ENCODE data around the gene CHAF1A.

The CHAF1A gene

DNA sequence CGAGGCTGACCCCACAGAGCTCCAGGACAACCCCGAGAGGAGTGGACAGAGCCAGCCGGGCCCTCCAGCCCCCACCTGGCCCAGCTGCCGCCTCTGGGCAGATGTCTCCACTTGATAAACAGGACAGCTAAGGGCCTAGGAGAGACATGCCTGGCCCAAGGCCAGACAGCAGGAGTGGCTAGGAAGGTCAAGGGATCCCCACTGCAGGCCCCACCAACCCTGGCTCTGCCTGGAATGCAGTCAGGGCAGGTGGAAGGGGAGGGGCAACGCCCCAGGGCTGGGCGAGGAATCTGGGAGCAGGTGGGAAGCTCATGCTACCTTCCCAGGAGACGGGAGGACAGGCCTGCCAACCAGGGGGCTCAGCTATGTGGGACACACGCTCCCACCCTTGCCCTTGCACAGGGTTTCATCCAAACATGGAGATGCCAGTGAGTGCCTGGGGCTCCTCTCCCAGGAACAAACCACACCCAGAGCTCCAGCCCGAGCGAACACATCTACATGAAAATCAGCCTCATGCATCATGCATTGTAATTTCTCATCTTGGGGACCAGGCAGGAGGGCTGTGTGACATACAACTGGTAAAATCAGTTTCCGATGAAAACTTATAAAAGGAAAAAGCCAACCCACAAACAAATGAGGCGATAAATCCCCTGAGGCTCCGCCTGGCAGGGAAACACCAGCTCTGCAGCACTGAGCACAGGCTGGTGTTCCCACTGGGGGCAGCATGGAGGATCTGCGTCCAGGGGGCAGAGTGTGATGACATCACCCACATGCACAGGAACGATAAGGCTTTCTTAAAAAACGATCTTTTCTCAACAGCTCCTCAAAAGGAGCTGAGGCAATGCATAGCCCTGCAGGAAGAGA lies 27.0 kb upstream of the CHAF1A start:
- POLR2A ChIA-PET: interaction anchor here (0.6 to 3.8 kb wide), 8 partner anchors 11 to 40 kb away, joined by 3 to 19 read pairs (median 9); partner anchors contain the start of genes CHAF1A, MPND and SH3GL1
- H3K4me3 ChIP-seq (ENCODE audit: low read depth, low read length): no peak overlapping the region
- TF ChIP-seq REPIN1 (tag by site-specific recombination; IDR thresholded peaks at IDR 0.05; ENCODE audit: low read depth) (no peak), ZNF169 (tag by site-specific recombination; IDR thresholded peaks at IDR 0.05) (no peak), BCL11A (tag by site-specific recombination; IDR thresholded peaks at IDR 0.05; ENCODE audit: low read depth) (no peak), OSR2 (tag by site-specific recombination; IDR thresholded peaks at IDR 0.05) (no peak), HOXD13 (CRISPR knock-in tag; IDR thresholded peaks at IDR 0.05; ENCODE audit: borderline replicate concordance) (no peak), ZNF423 (tag by site-specific recombination; IDR thresholded peaks at IDR 0.05) (no peak), ZBTB1 (tag by site-specific recombination; IDR thresholded peaks at IDR 0.05) (no peak), ZNF664 (tag by site-specific recombination; IDR thresholded peaks at IDR 0.05) (no peak), SP3 (tag by site-specific recombination; IDR thresholded peaks at IDR 0.05) (no peak), ZNF239 (tag by site-specific recombination; IDR thresholded peaks at IDR 0.05) (no peak), ZNF610 (tag by site-specific recombination; IDR thresholded peaks at IDR 0.05; ENCODE audit: borderline replicate concordance) (no peak), ZNF341 (tag by site-specific recombination; IDR thresholded peaks at IDR 0.05; ENCODE audit: low read depth) (no peak), ZNF596 (tag by site-specific recombination; IDR thresholded peaks at IDR 0.05) (no peak), ZNF585B (tag by site-specific recombination; IDR thresholded peaks at IDR 0.05) (no peak), SP2 (tag by site-specific recombination; IDR thresholded peaks at IDR 0.05) (no peak), ZBTB17 (tag by site-specific recombination; IDR thresholded peaks at IDR 0.05) (peak; percentile 82), ZNF521 (tag by site-specific recombination; IDR thresholded peaks at IDR 0.05) (no peak), ZNF416 (tag by site-specific recombination; IDR thresholded peaks at IDR 0.05) (no peak), ZNF544 (tag by site-specific recombination; IDR thresholded peaks at IDR 0.05) (no peak), ZNF274 (IDR thresholded peaks at IDR 0.05; ENCODE audit: low read length) (no peak), ZNF274 (tag by site-specific recombination; IDR thresholded peaks at IDR 0.05; ENCODE audit: borderline replicate concordance) (no peak)
- TF ChIP-seq, protein P1, sequence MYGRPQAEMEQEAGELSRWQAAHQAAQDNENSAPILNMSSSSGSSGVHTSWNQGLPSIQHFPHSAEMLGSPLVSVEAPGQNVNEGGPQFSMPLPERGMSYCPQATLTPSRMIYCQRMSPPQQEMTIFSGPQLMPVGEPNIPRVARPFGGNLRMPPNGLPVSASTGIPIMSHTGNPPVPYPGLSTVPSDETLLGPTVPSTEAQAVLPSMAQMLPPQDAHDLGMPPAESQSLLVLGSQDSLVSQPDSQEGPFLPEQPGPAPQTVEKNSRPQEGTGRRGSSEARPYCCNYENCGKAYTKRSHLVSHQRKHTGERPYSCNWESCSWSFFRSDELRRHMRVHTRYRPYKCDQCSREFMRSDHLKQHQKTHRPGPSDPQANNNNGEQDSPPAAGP (tag by site-specific recombination; IDR thresholded peaks at IDR 0.05): peak; percentile 16; the same call in 1 of the 2 replicates
- TF ChIP-seq, protein P2, sequence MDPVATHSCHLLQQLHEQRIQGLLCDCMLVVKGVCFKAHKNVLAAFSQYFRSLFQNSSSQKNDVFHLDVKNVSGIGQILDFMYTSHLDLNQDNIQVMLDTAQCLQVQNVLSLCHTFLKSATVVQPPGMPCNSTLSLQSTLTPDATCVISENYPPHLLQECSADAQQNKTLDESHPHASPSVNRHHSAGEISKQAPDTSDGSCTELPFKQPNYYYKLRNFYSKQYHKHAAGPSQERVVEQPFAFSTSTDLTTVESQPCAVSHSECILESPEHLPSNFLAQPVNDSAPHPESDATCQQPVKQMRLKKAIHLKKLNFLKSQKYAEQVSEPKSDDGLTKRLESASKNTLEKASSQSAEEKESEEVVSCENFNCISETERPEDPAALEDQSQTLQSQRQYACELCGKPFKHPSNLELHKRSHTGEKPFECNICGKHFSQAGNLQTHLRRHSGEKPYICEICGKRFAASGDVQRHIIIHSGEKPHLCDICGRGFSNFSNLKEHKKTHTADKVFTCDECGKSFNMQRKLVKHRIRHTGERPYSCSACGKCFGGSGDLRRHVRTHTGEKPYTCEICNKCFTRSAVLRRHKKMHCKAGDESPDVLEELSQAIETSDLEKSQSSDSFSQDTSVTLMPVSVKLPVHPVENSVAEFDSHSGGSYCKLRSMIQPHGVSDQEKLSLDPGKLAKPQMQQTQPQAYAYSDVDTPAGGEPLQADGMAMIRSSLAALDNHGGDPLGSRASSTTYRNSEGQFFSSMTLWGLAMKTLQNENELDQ (tag by site-specific recombination; IDR thresholded peaks at IDR 0.05; ENCODE audit: low read depth): no peak
- TF ChIP-seq, protein P3, sequence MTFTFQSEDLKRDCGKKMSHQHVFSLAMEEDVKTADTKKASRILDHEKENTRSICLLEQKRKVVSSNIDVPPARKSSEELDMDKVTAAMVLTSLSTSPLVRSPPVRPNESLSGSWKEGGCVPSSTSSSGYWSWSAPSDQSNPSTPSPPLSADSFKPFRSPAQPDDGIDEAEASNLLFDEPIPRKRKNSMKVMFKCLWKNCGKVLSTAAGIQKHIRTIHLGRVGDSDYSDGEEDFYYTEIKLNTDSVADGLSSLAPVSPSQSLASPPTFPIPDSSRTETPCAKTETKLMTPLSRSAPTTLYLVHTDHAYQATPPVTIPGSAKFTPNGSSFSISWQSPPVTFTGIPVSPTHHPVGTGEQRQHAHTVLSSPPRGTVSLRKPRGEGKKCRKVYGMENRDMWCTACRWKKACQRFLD (tag by site-specific recombination; IDR thresholded peaks at IDR 0.05): no peak
- TF ChIP-seq, protein P4, sequence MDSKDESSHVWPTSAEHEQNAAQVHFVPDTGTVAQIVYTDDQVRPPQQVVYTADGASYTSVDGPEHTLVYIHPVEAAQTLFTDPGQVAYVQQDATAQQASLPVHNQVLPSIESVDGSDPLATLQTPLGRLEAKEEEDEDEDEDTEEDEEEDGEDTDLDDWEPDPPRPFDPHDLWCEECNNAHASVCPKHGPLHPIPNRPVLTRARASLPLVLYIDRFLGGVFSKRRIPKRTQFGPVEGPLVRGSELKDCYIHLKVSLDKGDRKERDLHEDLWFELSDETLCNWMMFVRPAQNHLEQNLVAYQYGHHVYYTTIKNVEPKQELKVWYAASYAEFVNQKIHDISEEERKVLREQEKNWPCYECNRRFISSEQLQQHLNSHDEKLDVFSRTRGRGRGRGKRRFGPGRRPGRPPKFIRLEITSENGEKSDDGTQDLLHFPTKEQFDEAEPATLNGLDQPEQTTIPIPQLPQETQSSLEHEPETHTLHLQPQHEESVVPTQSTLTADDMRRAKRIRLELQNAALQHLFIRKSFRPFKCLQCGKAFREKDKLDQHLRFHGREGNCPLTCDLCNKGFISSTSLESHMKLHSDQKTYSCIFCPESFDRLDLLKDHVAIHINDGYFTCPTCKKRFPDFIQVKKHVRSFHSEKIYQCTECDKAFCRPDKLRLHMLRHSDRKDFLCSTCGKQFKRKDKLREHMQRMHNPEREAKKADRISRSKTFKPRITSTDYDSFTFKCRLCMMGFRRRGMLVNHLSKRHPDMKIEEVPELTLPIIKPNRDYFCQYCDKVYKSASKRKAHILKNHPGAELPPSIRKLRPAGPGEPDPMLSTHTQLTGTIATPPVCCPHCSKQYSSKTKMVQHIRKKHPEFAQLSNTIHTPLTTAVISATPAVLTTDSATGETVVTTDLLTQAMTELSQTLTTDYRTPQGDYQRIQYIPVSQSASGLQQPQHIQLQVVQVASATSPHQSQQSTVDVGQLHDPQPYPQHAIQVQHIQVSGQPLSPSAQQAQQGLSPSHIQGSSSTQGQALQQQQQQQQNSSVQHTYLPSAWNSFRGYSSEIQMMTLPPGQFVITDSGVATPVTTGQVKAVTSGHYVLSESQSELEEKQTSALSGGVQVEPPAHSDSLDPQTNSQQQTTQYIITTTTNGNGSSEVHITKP (tag by site-specific recombination; IDR thresholded peaks at IDR 0.05): peak; percentile 38
- TF ChIP-seq, protein P5, sequence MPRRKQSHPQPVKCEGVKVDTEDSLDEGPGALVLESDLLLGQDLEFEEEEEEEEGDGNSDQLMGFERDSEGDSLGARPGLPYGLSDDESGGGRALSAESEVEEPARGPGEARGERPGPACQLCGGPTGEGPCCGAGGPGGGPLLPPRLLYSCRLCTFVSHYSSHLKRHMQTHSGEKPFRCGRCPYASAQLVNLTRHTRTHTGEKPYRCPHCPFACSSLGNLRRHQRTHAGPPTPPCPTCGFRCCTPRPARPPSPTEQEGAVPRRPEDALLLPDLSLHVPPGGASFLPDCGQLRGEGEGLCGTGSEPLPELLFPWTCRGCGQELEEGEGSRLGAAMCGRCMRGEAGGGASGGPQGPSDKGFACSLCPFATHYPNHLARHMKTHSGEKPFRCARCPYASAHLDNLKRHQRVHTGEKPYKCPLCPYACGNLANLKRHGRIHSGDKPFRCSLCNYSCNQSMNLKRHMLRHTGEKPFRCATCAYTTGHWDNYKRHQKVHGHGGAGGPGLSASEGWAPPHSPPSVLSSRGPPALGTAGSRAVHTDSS (tag by site-specific recombination; IDR thresholded peaks at IDR 0.05): no peak
- TF ChIP-seq, protein P6, sequence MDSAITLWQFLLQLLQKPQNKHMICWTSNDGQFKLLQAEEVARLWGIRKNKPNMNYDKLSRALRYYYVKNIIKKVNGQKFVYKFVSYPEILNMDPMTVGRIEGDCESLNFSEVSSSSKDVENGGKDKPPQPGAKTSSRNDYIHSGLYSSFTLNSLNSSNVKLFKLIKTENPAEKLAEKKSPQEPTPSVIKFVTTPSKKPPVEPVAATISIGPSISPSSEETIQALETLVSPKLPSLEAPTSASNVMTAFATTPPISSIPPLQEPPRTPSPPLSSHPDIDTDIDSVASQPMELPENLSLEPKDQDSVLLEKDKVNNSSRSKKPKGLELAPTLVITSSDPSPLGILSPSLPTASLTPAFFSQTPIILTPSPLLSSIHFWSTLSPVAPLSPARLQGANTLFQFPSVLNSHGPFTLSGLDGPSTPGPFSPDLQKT (IDR thresholded peaks at IDR 0.05; ENCODE audit: borderline replicate concordance, low read depth, low read length): no peak

More for the DNA sequence above, 27.0 kb upstream of the CHAF1A start:
- H3K9me3 ChIP-seq (ENCODE audit: control insufficient read depth, insufficient read depth, low read depth, low read length): no peaks in the 10 kb centered on the region
- CTCF ChIA-PET: interaction anchor here (0.5 to 5.5 kb wide), 22 partner anchors 9 to 261 kb away, joined by 3 to 40 read pairs (median 4); partner anchors contain the start of genes CHAF1A and SH3GL1
- peaks cover 0 to 3% of the 10 kb centered on the region in 2 experiments; a peak in 1 of 3 replicates for H3K36me3 ChIP-seq (ENCODE audit: control insufficient read depth in 2 of 2, insufficient read depth in 1 of 2, low read length in 2 of 2)
- H3K4me1 ChIP-seq (ENCODE audit: control insufficient read depth, insufficient read depth, low read length): peaks cover 9% of the 10 kb centered on the region
- no peak overlapping the region; the same call in 1 of the 2 replicates for H3K27ac ChIP-seq (ENCODE audit: extremely low read depth, low read depth, low read length)

All from HEK293 (cell line).